SIG-M5 treated with dmso at 0.1 percent for 504 hours (cell line): ENCODE results near the gene ATP1B3.
"Not testable (repeated sequence)": the region's sequence is repeated elsewhere in the genome, so short reads cannot be mapped to it uniquely, and the experiment has no call there.

Experiments
- DNase-seq: peaks from one replicate; lab custom pipeline; 2025; ENCODE audit not compliant: unreplicated experiment; lab: John Stamatoyannopoulos, UW

The ATP1B3 gene

GRCh38 chr3:141876381-141876890 is at the start of gene ATP1B3:
ATP1B3 (plus strand) TSS chr3:141876643; CDS start chr3:141876802, 159 bp downstream.
- DNase-seq: peak; percentile 92

GRCh38 chr3:141828487-141828886 is 48.0 kb upstream of the ATP1B3 start:
- no peak for DNase-seq

- no peak for DNase-seq
Observed at GRCh38 chr3:141828890-141829289, 47.6 kb upstream of the ATP1B3 start.

- DNase-seq: no peak
Observed at GRCh38 chr3:141830508-141830907, 45.9 kb upstream of the ATP1B3 start.

- no peak for DNase-seq
Observed at GRCh38 chr3:141834292-141834691, 42.2 kb upstream of the ATP1B3 start.

- no peak for DNase-seq
Observed at GRCh38 chr3:141835557-141836229, 40.8 kb upstream of the ATP1B3 start.

- no peak for DNase-seq
Observed at GRCh38 chr3:141839389-141839788, 37.1 kb upstream of the ATP1B3 start.

GRCh38 chr3:141840737-141841544 is 35.5 kb upstream of the ATP1B3 start:
- no peak for DNase-seq

GRCh38 chr3:141844108-141844507 is 32.3 kb upstream of the ATP1B3 start:
- no peak for DNase-seq

GRCh38 chr3:141844812-141845211 is 31.6 kb upstream of the ATP1B3 start:
- no peak for DNase-seq

- no peak for DNase-seq
Observed at GRCh38 chr3:141845407-141846049, 30.9 kb upstream of the ATP1B3 start.

GRCh38 chr3:141846050-141846433 is 30.4 kb upstream of the ATP1B3 start:
- no peak for DNase-seq

GRCh38 chr3:141848159-141848748 is 28.2 kb upstream of the ATP1B3 start:
- not testable (repeated sequence) for DNase-seq

GRCh38 chr3:141849056-141849815 is 27.2 kb upstream of the ATP1B3 start:
- DNase-seq: peak; percentile 24

GRCh38 chr3:141851411-141851810 is 25.0 kb upstream of the ATP1B3 start:
- no peak for DNase-seq

- DNase-seq: peak; percentile 82
Observed at GRCh38 chr3:141853081-141853601, 23.3 kb upstream of the ATP1B3 start.

GRCh38 chr3:141853629-141854168 is 22.7 kb upstream of the ATP1B3 start:
- DNase-seq: no peak

- no peak for DNase-seq
Observed at GRCh38 chr3:141854599-141854998, 21.8 kb upstream of the ATP1B3 start.

- DNase-seq: no peak
Observed at GRCh38 chr3:141858312-141858711, 18.1 kb upstream of the ATP1B3 start.

GRCh38 chr3:141859651-141860050 is 16.8 kb upstream of the ATP1B3 start:
- DNase-seq: no peak
